ENCODE measurements around the gene GNG12.

DNA sequence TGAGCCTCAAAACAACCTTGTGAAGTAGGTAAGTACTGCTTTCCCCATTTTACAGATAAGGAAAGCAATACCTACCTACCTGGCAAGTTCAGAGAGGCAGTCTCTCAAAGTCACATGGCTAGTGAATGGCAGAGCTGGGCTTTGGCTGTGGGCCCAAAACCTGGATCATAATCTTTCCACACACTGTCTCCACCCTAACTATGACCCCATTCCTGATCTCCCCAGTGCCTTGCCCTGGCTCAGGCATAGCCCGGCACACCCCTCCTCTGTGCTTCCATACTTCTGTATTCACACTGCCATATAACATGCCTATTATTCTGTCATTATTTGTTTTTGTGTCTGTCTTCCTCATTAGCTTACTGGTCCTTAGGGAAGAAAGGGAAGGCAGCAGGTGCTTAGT lies 15.9 kb downstream of the GNG12 start:
- TF ChIP-seq, protein P1, sequence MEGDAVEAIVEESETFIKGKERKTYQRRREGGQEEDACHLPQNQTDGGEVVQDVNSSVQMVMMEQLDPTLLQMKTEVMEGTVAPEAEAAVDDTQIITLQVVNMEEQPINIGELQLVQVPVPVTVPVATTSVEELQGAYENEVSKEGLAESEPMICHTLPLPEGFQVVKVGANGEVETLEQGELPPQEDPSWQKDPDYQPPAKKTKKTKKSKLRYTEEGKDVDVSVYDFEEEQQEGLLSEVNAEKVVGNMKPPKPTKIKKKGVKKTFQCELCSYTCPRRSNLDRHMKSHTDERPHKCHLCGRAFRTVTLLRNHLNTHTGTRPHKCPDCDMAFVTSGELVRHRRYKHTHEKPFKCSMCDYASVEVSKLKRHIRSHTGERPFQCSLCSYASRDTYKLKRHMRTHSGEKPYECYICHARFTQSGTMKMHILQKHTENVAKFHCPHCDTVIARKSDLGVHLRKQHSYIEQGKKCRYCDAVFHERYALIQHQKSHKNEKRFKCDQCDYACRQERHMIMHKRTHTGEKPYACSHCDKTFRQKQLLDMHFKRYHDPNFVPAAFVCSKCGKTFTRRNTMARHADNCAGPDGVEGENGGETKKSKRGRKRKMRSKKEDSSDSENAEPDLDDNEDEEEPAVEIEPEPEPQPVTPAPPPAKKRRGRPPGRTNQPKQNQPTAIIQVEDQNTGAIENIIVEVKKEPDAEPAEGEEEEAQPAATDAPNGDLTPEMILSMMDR (IDR thresholded peaks at IDR 0.05): no peak
- TF ChIP-seq EZH2 (IDR thresholded peaks at IDR 0.05; ENCODE audit: borderline replicate concordance, insufficient read depth, low read depth, low read length, poor library complexity, severe bottlenecking): no peak
